ENCODE results near the gene FAM20C.

FAM20C gene

GRCh38 chr7:247636-248035, 55.3 kb downstream of the FAM20C start:
- DNase-seq: no peak

- DNase-seq: no peak
Measured at GRCh38 chr7:248732-249435, 56.5 kb downstream of the FAM20C start.

GRCh38 chr7:249989-250388, 57.6 kb downstream of the FAM20C start:
- no peak for DNase-seq

GRCh38 chr7:250523-250922, 58.2 kb downstream of the FAM20C start:
- DNase-seq: no peak

- no peak for DNase-seq
Measured at GRCh38 chr7:251005-251404, 58.6 kb downstream of the FAM20C start.

DNA sequence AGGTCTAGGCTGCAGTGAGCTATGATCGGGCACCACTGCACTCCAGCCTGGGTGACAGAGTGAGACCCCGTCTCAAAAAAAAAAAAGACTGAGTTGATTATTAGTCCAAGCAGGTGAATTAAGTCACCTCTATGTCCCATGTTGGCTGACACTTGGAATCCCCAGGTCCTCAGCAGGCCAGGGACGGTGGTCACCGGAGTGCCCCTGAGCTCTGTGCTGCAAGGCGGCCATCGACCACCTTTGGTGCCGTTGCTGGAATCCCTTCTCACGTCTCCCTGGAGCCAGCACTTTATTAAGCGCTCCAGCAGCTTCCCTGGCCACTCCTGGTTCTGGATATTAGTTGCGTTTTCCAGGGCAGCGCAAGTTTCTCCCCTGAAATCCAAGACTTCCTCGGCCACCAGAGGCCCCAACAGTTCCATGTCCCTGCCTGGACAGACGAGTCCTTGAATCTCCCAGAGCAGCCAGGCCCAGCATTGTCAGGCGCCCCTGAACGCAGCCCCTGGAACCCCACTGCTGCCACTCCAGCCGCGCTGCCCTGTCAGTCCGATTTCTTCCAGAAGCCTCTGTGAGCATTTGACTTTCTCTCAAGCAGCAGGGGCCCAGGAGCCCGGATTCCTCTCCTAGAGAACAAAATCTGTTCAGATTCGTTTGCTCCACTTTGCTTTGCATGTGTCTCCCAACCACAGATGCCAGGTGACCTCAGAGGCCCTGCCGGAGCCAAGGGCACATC, 59.2 kb downstream of the FAM20C start:
- DNase-seq: no peak

DNA sequence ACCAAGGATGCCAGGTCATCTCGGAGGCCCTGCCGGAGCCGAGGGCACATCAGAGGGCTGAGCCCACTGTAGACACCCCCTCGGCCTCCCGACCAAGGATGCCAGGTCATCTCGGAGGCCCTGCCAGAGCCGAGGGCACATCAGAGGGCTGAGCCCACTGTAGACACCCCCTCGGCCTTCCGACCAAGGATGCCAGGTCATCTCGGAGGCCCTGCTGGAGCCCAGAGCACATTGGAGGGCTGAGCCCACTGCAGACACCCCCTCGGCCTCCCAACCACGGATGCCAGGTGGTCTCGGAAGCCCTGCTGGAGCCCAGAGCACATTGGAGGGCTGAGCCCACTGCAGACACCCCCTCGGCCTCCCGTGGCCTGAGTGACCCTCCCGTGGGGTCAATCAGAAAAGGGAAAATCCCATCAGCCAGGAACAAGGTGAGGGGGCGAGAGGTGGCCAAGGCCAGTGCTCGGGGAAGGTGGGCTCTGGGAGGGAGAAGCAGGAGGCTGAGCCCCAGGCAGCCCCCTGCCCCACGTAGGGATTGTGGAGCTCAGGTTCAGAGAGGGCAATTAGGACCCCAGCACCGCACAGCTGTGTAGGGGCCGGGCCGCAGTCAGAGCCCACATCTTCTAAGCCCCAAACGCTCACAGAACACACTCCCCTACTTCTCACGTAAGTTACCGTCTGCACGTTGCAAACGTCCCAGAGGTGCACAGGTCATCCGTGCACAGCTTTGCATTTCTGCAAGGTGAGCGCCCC, 60.0 kb downstream of the FAM20C start:
- DNase-seq: no peak

DNA sequence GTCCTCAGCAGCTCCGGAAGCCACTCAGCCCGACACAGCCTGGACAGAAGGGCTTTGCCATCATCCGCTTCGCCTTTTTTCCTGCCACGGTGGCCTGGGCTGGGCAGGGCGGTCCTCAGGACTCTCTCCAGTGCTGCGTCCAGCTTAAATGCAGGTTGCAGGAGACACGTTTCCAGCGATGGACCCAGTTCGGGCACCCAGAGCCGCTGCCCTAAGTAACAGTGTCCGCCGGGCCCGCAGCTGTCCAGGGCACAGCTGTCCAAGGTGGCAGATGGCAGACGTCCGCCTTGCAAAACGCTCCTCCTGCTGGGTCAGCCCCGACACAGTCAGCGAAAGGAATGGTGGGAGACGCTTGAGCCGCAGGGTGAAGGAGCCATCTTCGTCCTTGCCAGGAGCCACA, 60.6 kb downstream of the FAM20C start:
- DNase-seq: no peak

DNA sequence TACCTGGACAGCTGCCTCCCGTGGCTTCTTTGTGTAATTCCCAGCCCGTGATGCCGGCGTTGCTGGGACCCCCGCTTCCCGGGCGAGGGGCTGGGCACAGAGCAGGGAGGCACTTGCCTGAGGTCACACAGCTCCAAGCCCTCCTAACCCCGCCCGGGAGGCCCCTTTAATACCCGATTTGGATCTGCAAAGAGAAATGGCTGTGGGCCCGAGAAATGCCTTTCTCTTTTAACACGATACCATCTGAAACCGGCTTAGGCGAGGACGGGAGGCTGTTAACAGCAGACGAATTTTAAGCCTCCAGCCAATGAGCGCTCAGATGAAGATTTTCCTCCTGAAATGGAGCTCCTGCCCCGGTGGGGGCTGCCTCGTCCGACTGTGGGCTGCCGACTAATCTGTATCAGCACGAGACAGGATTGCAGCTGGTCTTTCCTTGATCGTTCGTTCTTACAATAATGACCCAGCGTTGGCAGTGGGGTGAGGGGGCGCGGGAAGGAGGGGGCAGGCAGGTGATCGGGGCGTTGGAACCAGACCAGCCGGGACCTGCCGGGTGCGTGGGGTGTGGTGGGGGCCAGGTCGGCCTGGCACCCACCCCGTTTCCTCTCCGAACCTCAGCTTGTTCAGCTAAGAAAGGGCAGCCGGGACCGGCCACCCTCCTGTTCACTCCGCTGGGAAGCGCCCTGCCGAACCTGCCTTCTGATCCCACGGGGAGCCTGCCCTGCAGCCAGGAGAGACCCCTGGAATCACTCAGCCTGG, 61.4 kb downstream of the FAM20C start:
- DNase-seq: no peak

GRCh38 chr7:254337-255037, 62.1 kb downstream of the FAM20C start:
- no peak for DNase-seq

GRCh38 chr7:255038-255435, 62.7 kb downstream of the FAM20C start:
- no peak for DNase-seq

DNA sequence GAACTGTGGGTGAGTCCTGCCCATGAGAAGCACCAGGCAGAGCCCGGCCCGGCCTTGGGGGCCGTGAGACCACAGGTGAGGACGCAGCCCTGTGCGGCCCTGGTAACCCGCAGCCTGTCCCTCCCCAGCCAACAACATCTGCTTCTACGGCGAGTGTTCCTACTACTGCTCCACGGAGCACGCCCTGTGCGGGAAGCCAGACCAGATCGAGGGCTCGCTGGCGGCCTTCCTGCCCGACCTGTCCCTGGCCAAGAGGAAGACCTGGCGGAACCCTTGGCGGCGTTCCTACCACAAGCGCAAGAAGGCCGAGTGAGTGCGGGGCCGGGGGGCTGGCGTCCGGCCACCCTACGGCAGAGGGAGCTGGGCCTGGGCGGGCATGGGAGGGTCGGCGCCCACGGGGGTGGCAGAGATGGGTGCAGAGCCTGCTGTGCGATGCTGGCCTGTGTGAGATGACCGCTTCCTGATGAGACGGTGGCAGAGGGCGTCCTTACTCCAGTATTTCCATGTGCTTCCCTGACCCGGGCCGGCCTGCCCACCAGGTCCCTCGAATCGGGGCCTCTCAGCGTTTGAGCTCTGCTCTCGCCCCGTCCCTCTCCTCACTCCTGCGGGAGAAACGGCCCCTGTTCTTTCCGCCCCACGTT, 63.5 kb downstream of the FAM20C start:
- DNase-seq: no peak

GRCh38 chr7:256461-256940, 64.1 kb downstream of the FAM20C start:
- no peak for DNase-seq

GRCh38 chr7:256981-257646, 64.7 kb downstream of the FAM20C start:
- no peak for DNase-seq

DNA sequence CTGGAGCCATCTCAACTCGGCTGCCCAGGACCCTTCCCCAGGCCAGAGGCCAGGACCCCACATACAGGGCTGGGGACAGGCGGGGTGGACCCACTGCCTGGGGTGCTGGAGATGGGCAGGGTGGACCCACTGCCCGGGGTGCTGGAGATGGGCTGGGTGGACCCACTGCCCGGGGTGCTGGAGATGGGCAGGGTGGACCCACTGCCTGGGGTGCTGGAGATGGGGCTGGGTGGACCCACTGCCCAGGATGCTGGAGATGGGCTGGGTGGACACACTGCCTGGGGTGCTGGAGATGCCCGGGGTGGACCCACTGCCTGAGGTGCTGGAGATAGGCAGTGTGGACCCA, 65.2 kb downstream of the FAM20C start:
- no peak for DNase-seq

DNA sequence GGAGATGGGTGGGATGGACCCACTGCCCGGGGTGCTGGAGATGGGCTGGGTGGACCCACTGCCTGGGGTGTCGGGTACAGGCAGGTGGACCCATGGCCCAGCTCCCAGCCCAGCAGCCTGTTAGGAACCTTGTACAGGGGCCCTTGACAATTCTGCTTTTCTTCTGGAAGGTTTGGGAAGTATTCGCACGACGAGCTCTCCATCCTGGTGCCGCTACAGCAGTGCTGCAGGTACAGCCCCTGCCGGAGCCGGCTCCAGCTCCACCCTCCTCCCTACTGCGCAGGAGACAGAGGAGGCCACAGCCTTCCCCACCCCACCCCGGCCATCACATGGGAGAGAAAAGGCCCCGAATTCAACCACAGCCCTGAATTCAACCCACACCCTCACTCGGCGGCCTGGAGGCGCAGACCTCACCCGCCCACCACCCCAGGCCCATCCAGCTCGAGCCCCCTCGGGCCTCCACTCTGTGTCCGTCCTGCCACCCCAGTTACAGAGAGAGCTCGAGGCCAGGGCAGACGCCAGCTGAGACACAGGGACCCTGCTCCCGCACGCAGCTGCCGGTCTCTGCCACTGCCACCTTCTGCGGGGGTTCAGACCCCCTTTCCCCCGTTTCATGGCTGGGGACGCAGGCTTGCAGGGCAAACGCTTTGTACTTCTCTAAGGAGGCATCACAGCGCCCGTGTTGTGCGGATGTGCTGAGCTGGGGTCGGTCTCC, 66.3 kb downstream of the FAM20C start:
- DNase-seq: no peak

DNA sequence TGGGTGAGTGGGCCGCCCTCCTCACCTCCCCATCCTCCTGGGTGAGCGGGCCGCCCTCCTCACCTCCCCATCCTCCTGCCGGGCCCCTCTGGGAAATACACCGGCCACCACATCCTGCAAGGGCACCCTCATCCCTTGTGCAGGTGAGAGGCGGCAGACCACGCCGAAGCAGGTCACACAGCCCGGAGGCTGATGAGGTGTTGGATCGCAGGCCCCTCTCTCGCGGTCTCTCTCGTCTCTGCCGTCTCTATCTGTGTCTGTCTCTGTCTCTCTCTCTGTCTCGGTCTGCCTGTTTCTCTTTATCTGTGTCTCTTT, 66.8 kb downstream of the FAM20C start:
- DNase-seq: no peak

DNA sequence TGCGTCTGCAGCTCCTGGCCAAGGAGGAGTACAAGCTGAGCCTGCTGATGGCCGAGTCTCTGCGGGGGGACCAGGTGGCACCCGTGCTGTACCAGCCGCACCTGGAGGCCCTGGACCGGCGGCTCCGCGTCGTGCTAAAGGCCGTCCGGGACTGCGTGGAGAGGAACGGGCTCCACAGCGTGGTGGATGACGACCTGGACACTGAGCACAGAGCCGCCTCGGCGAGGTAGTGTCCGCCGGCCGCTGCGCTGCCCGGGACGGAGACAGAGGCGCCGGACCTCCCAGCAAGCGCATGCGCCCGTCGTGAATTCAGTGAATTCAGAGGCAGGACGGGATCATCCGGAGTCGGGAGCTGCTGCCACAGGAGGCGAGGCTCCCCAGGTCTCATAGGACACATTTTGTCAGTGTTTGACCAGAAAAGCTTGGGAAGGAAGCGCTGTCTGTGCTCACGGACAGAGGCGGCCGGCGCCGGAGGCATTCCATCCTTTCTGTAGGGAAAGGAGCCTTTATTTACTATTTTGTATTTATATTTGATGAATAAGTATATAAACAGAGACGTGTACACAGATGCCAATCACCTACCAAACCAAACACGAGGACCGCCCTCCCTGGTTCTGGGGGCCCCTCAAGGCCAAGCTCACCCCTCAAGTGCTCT, 67.5 kb downstream of the FAM20C start:
- DNase-seq: no peak

GRCh38 chr7:260441-261281, 68.3 kb downstream of the FAM20C start:
- no peak for DNase-seq
